ENCODE results near the gene DGKB.

DNA sequence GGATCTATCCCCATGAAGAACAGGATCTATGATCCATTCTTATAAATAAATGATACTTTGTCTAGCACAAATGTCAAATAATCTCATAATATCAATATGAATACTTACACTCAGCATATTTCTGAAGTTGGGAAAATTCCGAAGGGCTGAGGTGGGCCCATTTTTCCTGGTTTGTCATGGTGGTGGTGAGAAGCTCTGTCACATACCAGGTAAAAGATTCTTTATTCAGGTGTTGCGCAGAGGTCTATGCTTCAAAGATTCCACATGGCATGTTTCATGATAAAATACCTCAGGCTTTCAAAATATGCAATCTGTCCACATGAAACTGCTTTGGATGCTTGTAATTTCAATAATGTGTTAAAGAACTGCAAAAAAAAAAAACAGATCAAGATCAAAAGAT lies 61.5 kb downstream of the DGKB start:
- TF ChIP-seq, protein P1, sequence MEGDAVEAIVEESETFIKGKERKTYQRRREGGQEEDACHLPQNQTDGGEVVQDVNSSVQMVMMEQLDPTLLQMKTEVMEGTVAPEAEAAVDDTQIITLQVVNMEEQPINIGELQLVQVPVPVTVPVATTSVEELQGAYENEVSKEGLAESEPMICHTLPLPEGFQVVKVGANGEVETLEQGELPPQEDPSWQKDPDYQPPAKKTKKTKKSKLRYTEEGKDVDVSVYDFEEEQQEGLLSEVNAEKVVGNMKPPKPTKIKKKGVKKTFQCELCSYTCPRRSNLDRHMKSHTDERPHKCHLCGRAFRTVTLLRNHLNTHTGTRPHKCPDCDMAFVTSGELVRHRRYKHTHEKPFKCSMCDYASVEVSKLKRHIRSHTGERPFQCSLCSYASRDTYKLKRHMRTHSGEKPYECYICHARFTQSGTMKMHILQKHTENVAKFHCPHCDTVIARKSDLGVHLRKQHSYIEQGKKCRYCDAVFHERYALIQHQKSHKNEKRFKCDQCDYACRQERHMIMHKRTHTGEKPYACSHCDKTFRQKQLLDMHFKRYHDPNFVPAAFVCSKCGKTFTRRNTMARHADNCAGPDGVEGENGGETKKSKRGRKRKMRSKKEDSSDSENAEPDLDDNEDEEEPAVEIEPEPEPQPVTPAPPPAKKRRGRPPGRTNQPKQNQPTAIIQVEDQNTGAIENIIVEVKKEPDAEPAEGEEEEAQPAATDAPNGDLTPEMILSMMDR (IDR thresholded peaks at IDR 0.05): no peak
- TF ChIP-seq POLR2A (IDR thresholded peaks at IDR 0.05): no peak
- no peak for TF ChIP-seq EP300 (IDR thresholded peaks at IDR 0.05)
